ENCODE data around the gene PLPPR5.

GRCh38 chr1:98992844-98993243 lies 11.8 kb downstream of the PLPPR5 start:
- TF ChIP-seq POLR2A (IDR thresholded peaks at IDR 0.05) = no peak
- no peak for TF ChIP-seq CTCF (IDR thresholded peaks at IDR 0.05)
